Chondrocyte (in vitro differentiated cells): ENCODE data around the gene SLIT2. TPM values are rescaled to one million over a fixed set of nuclear protein-coding genes. Genes with fewer than 3 reads are reported as not detected.

Experiments
- DNase-seq: peaks from one replicate; pipeline ENCODE4 v3.0.0; 2021; ENCODE audit warnings: mixed read lengths, low spot score
- H3K27ac Mint-ChIP-seq: one replicate; pipeline ENCODE4 v1.8.0; 2021; ENCODE audit warnings: mild to moderate bottlenecking, moderate library complexity, mixed read lengths; ENCODE audit not compliant: unreplicated experiment
- H3K27me3 Mint-ChIP-seq: 2 replicates; pipeline ENCODE4 v1.8.0; 2021; ENCODE audit warnings: low read depth, mixed read lengths
- H3K36me3 Mint-ChIP-seq: 2 replicates; pipeline ENCODE4 v1.8.0; 2021; ENCODE audit warnings: low read depth, mixed read lengths
- H3K4me1 Mint-ChIP-seq: 2 replicates; pipeline ENCODE4 v1.8.0; 2021; ENCODE audit warnings: low read depth, mild to moderate bottlenecking, mixed read lengths
- H3K4me3 Mint-ChIP-seq: one replicate; pipeline ENCODE4 v1.8.0; 2021; ENCODE audit warnings: mild to moderate bottlenecking, moderate library complexity, mixed read lengths; ENCODE audit not compliant: unreplicated experiment
- H3K9me3 Mint-ChIP-seq: 2 replicates; pipeline ENCODE4 v1.8.0; 2021; ENCODE audit warnings: low read depth, mixed read lengths
- CTCF ChIP-seq: fragments of 200-600 bp; sonication (generic); IDR thresholded peaks from 2 replicates; pipeline ENCODE4 v1.5.0; 2021; ENCODE audit warnings: antibody characterized with exemption, mild to moderate bottlenecking, moderate library complexity
- total RNA-seq: library from RNA; stranded (reverse); gene quantifications from 3 replicates; pipeline ENCODE4 v1.2.1, GENCODE V29; 2021

SLIT2 gene
- total RNA-seq, 1 donor from 2014 or later, result 36.6 TPM

GRCh38 chr4:20279381-20279780 is 27.7 kb downstream of the SLIT2 start:
- no peaks in the 10 kb centered on the region for H3K36me3 Mint-ChIP-seq
- H3K27ac Mint-ChIP-seq, result no peak overlapping the region
- H3K4me1 Mint-ChIP-seq, result peaks cover 7% of the 10 kb centered on the region
- no peaks in the 10 kb centered on the region for H3K27me3 Mint-ChIP-seq
- H3K4me3 Mint-ChIP-seq, result no peak overlapping the region
- no peak for DNase-seq
- no peaks in the 10 kb centered on the region for H3K9me3 Mint-ChIP-seq
- TF ChIP-seq CTCF, result no peak

DNA sequence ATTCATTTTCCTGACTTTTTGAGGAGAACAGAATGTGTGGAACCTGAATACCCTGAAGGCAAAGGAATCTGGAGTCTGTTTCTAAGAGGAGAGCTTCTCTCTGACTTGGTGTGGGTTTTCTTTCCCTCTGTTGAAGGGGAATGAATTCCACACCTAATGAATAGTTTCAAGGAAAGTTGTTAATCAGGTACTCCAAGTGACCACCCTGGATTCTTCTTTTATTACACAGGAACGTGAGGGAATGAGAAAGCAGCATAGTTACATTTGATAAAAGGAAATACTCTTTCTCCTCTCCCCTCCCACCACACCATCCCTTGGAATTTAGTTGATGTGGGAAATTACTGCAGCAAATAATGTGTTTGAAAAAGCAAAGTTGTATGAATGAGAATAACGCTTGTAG is 29.7 kb downstream of the SLIT2 start:
- H3K27ac Mint-ChIP-seq, result no peak overlapping the region
- peaks cover 7% of the 10 kb centered on the region for H3K4me1 Mint-ChIP-seq
- no peak overlapping the region for H3K4me3 Mint-ChIP-seq
- TF ChIP-seq CTCF, result no peak
- DNase-seq, result no peak
- H3K27me3 Mint-ChIP-seq, result no peaks in the 10 kb centered on the region
- no peaks in the 10 kb centered on the region for H3K36me3 Mint-ChIP-seq
- no peaks in the 10 kb centered on the region for H3K9me3 Mint-ChIP-seq

- DNase-seq, result no peak
- no peaks in the 10 kb centered on the region for H3K27me3 Mint-ChIP-seq
- peaks cover 13% of the 10 kb centered on the region for H3K4me1 Mint-ChIP-seq
- TF ChIP-seq CTCF, result no peak
- no peaks in the 10 kb centered on the region for H3K36me3 Mint-ChIP-seq
- H3K27ac Mint-ChIP-seq, result no peak overlapping the region
- H3K9me3 Mint-ChIP-seq, result no peaks in the 10 kb centered on the region
- H3K4me3 Mint-ChIP-seq, result no peak overlapping the region
Observed at GRCh38 chr4:20283039-20283438, 31.3 kb downstream of the SLIT2 start.

DNA sequence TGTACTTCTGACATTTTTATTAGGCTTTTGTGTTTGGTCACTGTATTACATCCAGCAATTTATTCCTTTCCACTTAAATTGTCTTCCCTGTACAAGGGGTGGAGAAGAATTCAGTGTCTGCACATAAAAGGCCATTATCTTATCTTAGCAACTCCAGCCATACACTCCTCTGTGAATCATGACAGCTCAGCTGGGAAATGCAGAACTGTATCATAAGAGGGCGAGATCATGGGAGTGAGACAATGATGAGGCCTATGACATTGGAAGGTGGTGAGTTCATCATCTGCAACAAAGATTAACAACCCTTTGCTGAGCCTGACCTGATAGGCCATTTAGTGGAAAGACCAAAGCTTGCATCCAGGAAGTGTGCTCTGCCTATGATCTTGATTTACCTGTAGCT is 33.3 kb downstream of the SLIT2 start:
- H3K27ac Mint-ChIP-seq, result no peak overlapping the region
- no peak for DNase-seq
- TF ChIP-seq CTCF, result no peak
- H3K27me3 Mint-ChIP-seq, result no peaks in the 10 kb centered on the region
- no peak overlapping the region for H3K4me3 Mint-ChIP-seq
- H3K9me3 Mint-ChIP-seq, result no peaks in the 10 kb centered on the region
- peaks cover 11% of the 10 kb centered on the region for H3K4me1 Mint-ChIP-seq
- no peaks in the 10 kb centered on the region for H3K36me3 Mint-ChIP-seq

GRCh38 chr4:20287246-20287645 is 35.5 kb downstream of the SLIT2 start:
- no peak for TF ChIP-seq CTCF
- Mint-ChIP-seq H3K27ac (no peak overlapping the region), H3K4me1 (peaks cover 6% of the 10 kb centered on the region), H3K9me3 (no peaks in the 10 kb centered on the region), H3K4me3 (no peak overlapping the region), H3K36me3 (no peaks in the 10 kb centered on the region), H3K27me3 (no peaks in the 10 kb centered on the region)
- DNase-seq, result no peak
